Mesothelial cell of epicardium (in vitro differentiated cells): ENCODE measurements around the gene MTHFR. TPM values are rescaled to one million over a fixed set of nuclear protein-coding genes. Genes with fewer than 3 reads are reported as not detected.

Source experiments
- DNase-seq, 2 experiments: peaks; one replicate each; pipeline ENCODE4 v3.0.0; 2021; ENCODE audit warnings: low spot score in 2 of 2; ENCODE audit not compliant: unreplicated experiment in 2 of 2
- H3K27ac Mint-ChIP-seq: 2 replicates; pipeline ENCODE4 v1.8.0; 2021; ENCODE audit warnings: mixed read lengths
- H3K27me3 Mint-ChIP-seq: 2 replicates; pipeline ENCODE4 v1.8.0; 2021; ENCODE audit warnings: low read depth, mixed read lengths
- H3K36me3 Mint-ChIP-seq: 2 replicates; pipeline ENCODE4 v1.8.0; 2021; ENCODE audit warnings: mixed read lengths
- H3K4me1 Mint-ChIP-seq: 2 replicates; pipeline ENCODE4 v1.8.0; 2021; ENCODE audit warnings: mixed read lengths
- H3K4me3 Mint-ChIP-seq: 2 replicates; pipeline ENCODE4 v1.8.0; 2021; ENCODE audit warnings: mild to moderate bottlenecking, moderate library complexity, mixed read lengths
- H3K9me3 Mint-ChIP-seq: 2 replicates; pipeline ENCODE4 v1.8.0; 2021; ENCODE audit warnings: mixed read lengths
- total RNA-seq: library from RNA; stranded (reverse); gene quantifications from 3 replicates; pipeline ENCODE4 v1.2.1, GENCODE V29; 2021
- TF ChIP-seq, protein P1 (sequence below): fragments of 200-600 bp; sonication (generic); IDR thresholded peaks from one replicate; pipeline ENCODE4 v1.5.0; 2021; ENCODE audit warnings: antibody characterized with exemption; ENCODE audit not compliant: unreplicated experiment

MTHFR gene
- total RNA-seq = 37.7 to 39.6 TPM (median 39.2 TPM) in 3 replicates

GRCh38 chr1:11805422-11806306 lies at the start of gene MTHFR, which contains the start of gene CLCN6:
Gene MTHFR, minus strand, starts transcription at chr1:11805964. Its CDS starts 2,848 bp downstream, at chr1:11803116.
Gene CLCN6, plus strand, starts transcription at chr1:11806191. Its CDS starts 72 bp downstream, at chr1:11806263.
- Mint-ChIP-seq H3K27me3 (no peaks in the 10 kb centered on the region), H3K27ac (peak within 1 kb of the TSS; percentile 98), H3K4me3 (peak within 1 kb of the TSS; percentile 98), H3K9me3 (no peaks in the 10 kb centered on the region), H3K4me1 (peaks cover 57% of the 10 kb centered on the region), H3K36me3 (peaks cover 5% of the 10 kb centered on the region)
- TF ChIP-seq, protein P1, sequence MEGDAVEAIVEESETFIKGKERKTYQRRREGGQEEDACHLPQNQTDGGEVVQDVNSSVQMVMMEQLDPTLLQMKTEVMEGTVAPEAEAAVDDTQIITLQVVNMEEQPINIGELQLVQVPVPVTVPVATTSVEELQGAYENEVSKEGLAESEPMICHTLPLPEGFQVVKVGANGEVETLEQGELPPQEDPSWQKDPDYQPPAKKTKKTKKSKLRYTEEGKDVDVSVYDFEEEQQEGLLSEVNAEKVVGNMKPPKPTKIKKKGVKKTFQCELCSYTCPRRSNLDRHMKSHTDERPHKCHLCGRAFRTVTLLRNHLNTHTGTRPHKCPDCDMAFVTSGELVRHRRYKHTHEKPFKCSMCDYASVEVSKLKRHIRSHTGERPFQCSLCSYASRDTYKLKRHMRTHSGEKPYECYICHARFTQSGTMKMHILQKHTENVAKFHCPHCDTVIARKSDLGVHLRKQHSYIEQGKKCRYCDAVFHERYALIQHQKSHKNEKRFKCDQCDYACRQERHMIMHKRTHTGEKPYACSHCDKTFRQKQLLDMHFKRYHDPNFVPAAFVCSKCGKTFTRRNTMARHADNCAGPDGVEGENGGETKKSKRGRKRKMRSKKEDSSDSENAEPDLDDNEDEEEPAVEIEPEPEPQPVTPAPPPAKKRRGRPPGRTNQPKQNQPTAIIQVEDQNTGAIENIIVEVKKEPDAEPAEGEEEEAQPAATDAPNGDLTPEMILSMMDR = no peak
- peak; percentile 99 for DNase-seq

DNA sequence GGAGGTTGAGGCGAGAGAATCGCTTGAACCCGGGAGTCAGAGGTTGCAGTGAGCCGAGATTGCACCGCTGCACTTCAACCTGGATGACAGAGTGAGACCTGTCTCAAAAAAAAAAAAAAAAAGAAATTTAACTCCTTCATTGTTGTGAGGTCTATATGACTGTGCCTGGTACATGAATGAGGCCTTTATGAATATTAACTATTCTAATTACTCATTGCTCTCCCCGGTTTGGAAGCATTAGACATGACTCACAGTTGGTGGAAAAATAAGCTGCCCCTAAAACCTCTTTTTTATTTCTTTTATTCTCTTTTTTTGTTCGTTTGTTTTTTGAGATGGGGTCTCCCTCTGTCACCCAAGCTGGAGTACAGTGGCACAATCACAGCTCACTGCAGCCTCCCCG lies 49.7 kb upstream of the MTHFR start:
- H3K36me3 Mint-ChIP-seq = no peaks in the 10 kb centered on the region

GRCh38 chr1:11854519-11854918 lies 48.8 kb upstream of the MTHFR start:
- no peaks in the 10 kb centered on the region for H3K9me3 Mint-ChIP-seq
- peaks cover 3% of the 10 kb centered on the region for H3K4me1 Mint-ChIP-seq
- H3K27me3 Mint-ChIP-seq = peaks cover 46% of the 10 kb centered on the region
- DNase-seq = no peak
- no peaks in the 10 kb centered on the region for H3K36me3 Mint-ChIP-seq
- no peak overlapping the region for H3K27ac Mint-ChIP-seq
- TF ChIP-seq, protein P1 = no peak
- H3K4me3 Mint-ChIP-seq = no peak overlapping the region

More for the DNA sequence above, 49.7 kb upstream of the MTHFR start:
- Mint-ChIP-seq H3K4me1 (peaks cover 4% of the 10 kb centered on the region), H3K4me3 (no peak overlapping the region), H3K27ac (no peak overlapping the region), H3K27me3 (peaks cover 55% of the 10 kb centered on the region), H3K9me3 (no peaks in the 10 kb centered on the region)
- TF ChIP-seq, protein P1 = no peak
- no peak for DNase-seq

DNA sequence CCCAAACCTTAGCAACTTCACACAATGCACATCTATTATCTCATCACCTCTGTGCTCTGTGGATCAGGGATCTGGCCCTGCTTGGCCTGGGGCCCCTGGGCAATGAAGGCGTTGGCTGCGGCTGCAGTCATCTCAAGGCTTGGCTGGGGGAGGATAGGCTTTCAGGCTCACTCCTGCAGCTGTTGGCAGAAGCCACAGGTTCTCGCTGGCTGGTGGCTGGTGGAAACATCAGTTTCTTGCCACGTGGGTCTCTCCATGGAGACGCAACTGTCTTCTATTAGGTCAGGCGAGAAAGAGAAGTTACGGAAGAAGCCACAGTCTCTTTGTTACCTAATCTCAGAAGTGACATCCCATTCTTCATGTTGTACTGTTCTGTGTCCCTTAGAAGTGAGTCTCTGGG lies 45.4 kb upstream of the MTHFR start:
- TF ChIP-seq, protein P1 = no peak
- Mint-ChIP-seq H3K27ac (no peak overlapping the region), H3K36me3 (peaks cover 8% of the 10 kb centered on the region), H3K4me3 (no peak overlapping the region), H3K27me3 (peaks cover 12% of the 10 kb centered on the region), H3K4me1 (no peaks in the 10 kb centered on the region), H3K9me3 (no peaks in the 10 kb centered on the region)
- no peak for DNase-seq

- H3K27ac Mint-ChIP-seq = no peak overlapping the region
- peaks cover 12% of the 10 kb centered on the region for H3K36me3 Mint-ChIP-seq
- TF ChIP-seq, protein P1 = no peak
- peaks cover 12% of the 10 kb centered on the region for H3K27me3 Mint-ChIP-seq
- H3K9me3 Mint-ChIP-seq = no peaks in the 10 kb centered on the region
- no peaks in the 10 kb centered on the region for H3K4me1 Mint-ChIP-seq
- DNase-seq = no peak
- no peak overlapping the region for H3K4me3 Mint-ChIP-seq
Measured at GRCh38 chr1:11850156-11850555, 44.4 kb upstream of the MTHFR start.
